Astrocyte of the cerebellum (primary cell): ENCODE data around the gene RIT1.

Experiments used
- DNase-seq: peaks from one replicate; pipeline ENCODE4 v3.0.0-alpha.2; 2011; ENCODE audit warnings: low read depth
- H3K4me3 ChIP-seq: 2 replicates; pipeline ENCODE4 v1.5.1; 2011; ENCODE audit warnings: mild to moderate bottlenecking, low read depth, low read length, moderate library complexity
- in situ Hi-C: cut with HindIII; loops from 2 replicates; pipeline ENCODE4 v1.10.0; 2017; ENCODE audit warnings: low sequenced_read_pairs
- TF ChIP-seq, protein P1 (sequence below): IDR thresholded peaks from 2 replicates; pipeline ENCODE4 v1.5.1; 2012; ENCODE audit warnings: low read length, low read depth, moderate library complexity, mild to moderate bottlenecking; ENCODE audit errors: missing control alignments

Gene RIT1

DNA sequence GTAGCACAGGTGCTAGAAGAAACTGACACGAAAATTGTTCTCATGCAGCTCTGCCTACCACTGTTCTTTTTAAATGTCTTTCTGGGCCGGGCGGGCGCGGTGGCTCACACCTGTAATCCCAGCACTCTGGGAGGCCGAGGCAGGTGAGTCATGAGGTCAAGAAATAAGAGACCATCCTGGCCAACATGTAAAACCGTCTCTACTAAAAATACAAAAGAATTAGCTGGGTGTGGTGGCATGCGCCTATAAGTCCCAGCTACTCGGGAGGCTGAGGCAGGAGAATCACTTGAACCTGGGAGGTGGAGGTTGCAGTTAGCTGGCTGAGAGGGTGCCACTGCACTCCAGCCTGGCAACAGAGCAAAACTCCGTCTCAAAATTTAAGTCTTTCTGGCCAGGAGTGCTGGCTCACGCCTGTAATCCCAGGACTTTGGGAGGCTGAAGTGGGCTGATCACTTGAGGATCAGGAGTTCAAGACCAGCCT, 947 bp upstream of the RIT1 start:
- H3K4me3 ChIP-seq = no peak overlapping the region

GRCh38 chr1:155910621-155911121, 478 bp downstream of the RIT1 start:
- TF ChIP-seq, protein P1, sequence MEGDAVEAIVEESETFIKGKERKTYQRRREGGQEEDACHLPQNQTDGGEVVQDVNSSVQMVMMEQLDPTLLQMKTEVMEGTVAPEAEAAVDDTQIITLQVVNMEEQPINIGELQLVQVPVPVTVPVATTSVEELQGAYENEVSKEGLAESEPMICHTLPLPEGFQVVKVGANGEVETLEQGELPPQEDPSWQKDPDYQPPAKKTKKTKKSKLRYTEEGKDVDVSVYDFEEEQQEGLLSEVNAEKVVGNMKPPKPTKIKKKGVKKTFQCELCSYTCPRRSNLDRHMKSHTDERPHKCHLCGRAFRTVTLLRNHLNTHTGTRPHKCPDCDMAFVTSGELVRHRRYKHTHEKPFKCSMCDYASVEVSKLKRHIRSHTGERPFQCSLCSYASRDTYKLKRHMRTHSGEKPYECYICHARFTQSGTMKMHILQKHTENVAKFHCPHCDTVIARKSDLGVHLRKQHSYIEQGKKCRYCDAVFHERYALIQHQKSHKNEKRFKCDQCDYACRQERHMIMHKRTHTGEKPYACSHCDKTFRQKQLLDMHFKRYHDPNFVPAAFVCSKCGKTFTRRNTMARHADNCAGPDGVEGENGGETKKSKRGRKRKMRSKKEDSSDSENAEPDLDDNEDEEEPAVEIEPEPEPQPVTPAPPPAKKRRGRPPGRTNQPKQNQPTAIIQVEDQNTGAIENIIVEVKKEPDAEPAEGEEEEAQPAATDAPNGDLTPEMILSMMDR = peak; percentile 8
- peak overlapping the region; percentile 78 for H3K4me3 ChIP-seq
- in situ Hi-C loops = no loop called here
- DNase-seq = no peak

More for the DNA sequence above, 947 bp upstream of the RIT1 start:
- in situ Hi-C loops = no loop called here
- TF ChIP-seq, protein P1 = no peak
- no peak for DNase-seq

GRCh38 chr1:155909894-155910293, 1.3 kb downstream of the RIT1 start:
- TF ChIP-seq, protein P1 = no peak
- peak overlapping the region; percentile 78 for H3K4me3 ChIP-seq
- in situ Hi-C loops = no loop called here
- no peak for DNase-seq

- in situ Hi-C loops = no loop called here
- DNase-seq = no peak
- no peak overlapping the region for H3K4me3 ChIP-seq
- TF ChIP-seq, protein P1 = no peak
Measured at GRCh38 chr1:155904261-155904660, 6.9 kb downstream of the RIT1 start.

DNA sequence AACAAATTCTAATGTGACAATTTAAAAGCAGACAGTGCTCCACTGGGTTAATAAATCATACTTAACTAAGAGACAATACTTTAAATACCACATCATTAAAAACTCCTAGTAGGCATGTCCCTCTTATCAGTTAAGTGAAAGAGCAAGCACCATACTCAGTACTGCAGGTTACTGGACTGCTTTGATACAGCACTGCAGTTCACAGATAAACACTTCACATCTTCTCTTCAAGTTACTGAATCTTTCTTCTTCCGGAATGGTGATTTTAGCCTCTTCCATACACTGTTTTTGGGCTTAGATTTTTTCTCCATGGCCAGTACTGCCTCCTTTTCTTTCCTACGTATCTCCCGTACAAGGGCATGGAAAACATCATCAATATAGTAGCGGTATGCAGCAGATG, 11.0 kb downstream of the RIT1 start:
- in situ Hi-C loops = no loop called here
- H3K4me3 ChIP-seq = no peak overlapping the region
- TF ChIP-seq, protein P1 = no peak
- DNase-seq = no peak

- DNase-seq = no peak
- no peak overlapping the region for H3K4me3 ChIP-seq
- TF ChIP-seq, protein P1 = no peak
- in situ Hi-C loops = no loop called here
Measured at GRCh38 chr1:155899683-155900082, 11.5 kb downstream of the RIT1 start.
